Bronchial epithelial cell (primary cell): ENCODE data around the gene FIBCD1. TPM values are rescaled to one million over a fixed set of nuclear protein-coding genes. Genes with fewer than 3 reads are reported as not detected.

Experiments
- DNase-seq: peaks from one replicate; pipeline ENCODE4 v3.0.0-alpha.2; 2010; ENCODE audit warnings: low read depth
- FAIRE-seq: peaks from 2 replicates; lab custom pipeline; 2011; peaks lifted over from hg19 to GRCh38; lab: Jason Lieb, UNC
- H3K27me3 ChIP-seq: 2 replicates; pipeline ENCODE4 v1.5.1; 2011; ENCODE audit warnings: low read length; ENCODE audit not compliant: control insufficient read depth, insufficient read depth
- H3K36me3 ChIP-seq: 2 replicates; pipeline ENCODE4 v1.5.1; 2011; ENCODE audit warnings: low read length; ENCODE audit not compliant: control insufficient read depth, insufficient read depth
- H3K4me3 ChIP-seq: 2 replicates; pipeline ENCODE4 v1.5.1; 2011; ENCODE audit warnings: mild to moderate bottlenecking, low read depth, low read length, control low read depth
- CTCF ChIP-seq: IDR thresholded peaks from 2 replicates; pipeline ENCODE4 v1.5.1; 2011; ENCODE audit warnings: mild to moderate bottlenecking, moderate library complexity, low read length, control low read depth, inconsistent platforms; ENCODE audit not compliant: insufficient read depth, severe bottlenecking
- total RNA-seq: library from RNA; depleted of rRNA; stranded (reverse); fragments of >200 nt; gene quantifications from 2 replicates; pipeline ENCODE4 v1.2.1, GENCODE V29; 2014

The FIBCD1 gene
- total RNA-seq, 1 donor from 2014 or later: 0.26 TPM

- FAIRE-seq (no peak), DNase-seq (no peak)
- Histone ChIP-seq H3K36me3 (no peaks in the 10 kb centered on the region), H3K4me3 (no peak overlapping the region), H3K27me3 (peaks cover 9% of the 10 kb centered on the region)
- no peak for TF ChIP-seq CTCF
These were observed 34.7 kb downstream of the FIBCD1 start for GRCh38 chr9:130904070-130905044.

- no peak for FAIRE-seq
- no peak for DNase-seq
- no peak for TF ChIP-seq CTCF
- Histone ChIP-seq H3K36me3 (no peaks in the 10 kb centered on the region), H3K4me3 (no peak overlapping the region), H3K27me3 (peaks cover 10% of the 10 kb centered on the region)
These were observed 35.6 kb downstream of the FIBCD1 start for GRCh38 chr9:130903194-130904069.

GRCh38 chr9:130902204-130903185, 36.6 kb downstream of the FIBCD1 start:
- FAIRE-seq (no peak), DNase-seq (no peak)
- H3K27me3 ChIP-seq: peaks cover 12% of the 10 kb centered on the region
- H3K36me3 ChIP-seq: no peaks in the 10 kb centered on the region
- TF ChIP-seq CTCF: no peak
- H3K4me3 ChIP-seq: no peak overlapping the region

- Histone ChIP-seq H3K36me3 (no peaks in the 10 kb centered on the region), H3K4me3 (no peak overlapping the region), H3K27me3 (peaks cover 13% of the 10 kb centered on the region)
- no peak for TF ChIP-seq CTCF
- DNase-seq (no peak), FAIRE-seq (no peak)
These were observed 37.4 kb downstream of the FIBCD1 start for GRCh38 chr9:130901498-130902203.
